GM19467 (cell line): ENCODE data around the gene ADCK2.
A peak's percentile ranks its signal among the peaks of the same experiment; 100 is the strongest.
"Not testable (repeated sequence)": the region's sequence is repeated elsewhere in the genome, so short reads cannot be mapped to it uniquely, and the experiment has no call there.

Experiments
- ATAC-seq: cut with Tn5 transposase; IDR thresholded peaks from one replicate; pipeline ENCODE4 v1.9.1; 2021; ENCODE audit warnings: mild to moderate bottlenecking, moderate library complexity; ENCODE audit not compliant: unreplicated experiment

Gene ADCK2

GRCh38 chr7:140645166-140645900 is 27.4 kb upstream of the ADCK2 start:
- ATAC-seq: no peak

DNA sequence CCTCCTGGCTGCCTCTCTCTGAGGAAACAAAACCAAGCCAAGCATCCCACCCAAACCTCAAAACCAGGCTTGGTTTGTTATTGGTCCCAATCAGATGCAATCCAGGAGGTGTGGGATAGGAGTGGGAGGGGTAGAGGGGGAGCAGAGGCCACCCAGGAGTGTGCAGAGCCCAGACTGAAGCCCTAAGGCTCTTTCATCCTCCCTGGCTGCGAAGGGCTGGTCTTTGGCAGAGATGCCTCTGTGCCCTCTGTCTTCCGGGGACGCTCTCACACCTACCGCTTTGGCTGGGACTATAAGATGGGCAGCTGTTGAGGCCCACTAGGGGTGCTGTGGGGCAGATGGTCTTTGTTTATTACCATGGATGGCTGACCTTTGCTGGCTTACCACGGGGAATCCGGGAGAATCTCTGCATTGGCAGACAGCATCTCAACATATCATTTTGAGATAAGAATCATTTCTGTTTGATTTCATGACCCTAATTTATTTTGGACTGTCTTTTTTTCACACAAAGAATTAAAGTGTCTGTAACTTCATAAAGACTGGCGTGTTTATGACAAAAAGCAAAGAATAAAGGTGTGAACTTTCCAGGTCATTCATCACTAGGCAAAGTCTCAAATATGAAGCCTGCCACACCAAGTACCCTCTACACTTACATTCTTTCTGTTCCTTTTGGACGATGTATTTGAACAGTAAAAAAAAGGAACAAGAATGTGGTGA is 25.7 kb upstream of the ADCK2 start:
- no peak for ATAC-seq

DNA sequence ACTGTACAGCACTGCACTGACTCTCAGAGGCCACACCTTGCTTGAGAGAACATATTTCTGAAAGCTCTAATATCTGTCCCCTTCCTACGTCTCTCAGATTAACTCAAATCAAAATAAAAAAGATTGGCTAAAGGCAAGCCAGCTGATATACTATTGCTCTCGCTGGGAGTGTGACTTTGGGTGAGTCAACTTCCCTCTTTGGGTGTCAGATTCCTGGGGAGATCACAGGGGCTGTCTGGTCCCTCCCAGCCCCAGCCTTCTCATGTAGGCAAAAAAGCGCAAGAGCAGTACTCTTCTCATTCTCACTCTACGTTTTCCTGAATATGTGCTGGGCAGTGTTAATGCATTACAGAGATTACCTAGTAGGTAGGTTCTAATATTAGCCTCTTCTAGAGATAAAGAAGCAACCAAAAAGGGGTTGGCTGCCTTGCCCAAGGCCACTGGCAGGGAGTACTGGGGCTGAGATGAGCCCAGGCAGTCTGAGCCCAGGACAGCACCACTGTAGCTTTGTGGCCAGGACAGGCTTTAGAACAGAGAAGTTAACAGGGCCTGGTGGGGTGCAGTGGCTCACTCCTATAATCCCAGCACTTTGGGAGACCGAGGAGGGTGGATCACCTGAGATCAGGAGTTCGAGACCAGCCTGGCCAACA is 23.1 kb upstream of the ADCK2 start:
- ATAC-seq: no peak

GRCh38 chr7:140650367-140650766 is 22.4 kb upstream of the ADCK2 start:
- ATAC-seq: no peak

GRCh38 chr7:140653319-140654108 is 19.2 kb upstream of the ADCK2 start:
- no peak for ATAC-seq

- no peak for ATAC-seq
Measured at GRCh38 chr7:140654109-140654387, 18.7 kb upstream of the ADCK2 start.

DNA sequence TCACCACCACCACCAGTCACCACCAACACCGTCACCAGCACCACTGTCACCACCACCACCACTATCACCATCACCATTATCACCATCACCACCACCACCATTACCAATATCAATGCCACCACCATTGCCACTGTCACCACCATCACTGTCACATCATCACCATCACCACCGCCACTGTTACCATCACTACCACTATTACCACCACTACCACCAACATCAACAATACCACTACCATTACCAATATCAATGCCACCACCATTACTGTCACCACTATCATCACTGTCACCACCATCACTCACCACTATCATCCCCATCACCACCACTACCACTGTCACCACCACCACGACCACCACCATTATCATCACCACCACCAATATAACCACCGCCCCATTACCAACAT is 18.1 kb upstream of the ADCK2 start:
- no peak for ATAC-seq

GRCh38 chr7:140655511-140656408 is 17.0 kb upstream of the ADCK2 start:
- no peak for ATAC-seq

- peak; percentile 96 for ATAC-seq
Measured at GRCh38 chr7:140656548-140657515, 15.9 kb upstream of the ADCK2 start.

DNA sequence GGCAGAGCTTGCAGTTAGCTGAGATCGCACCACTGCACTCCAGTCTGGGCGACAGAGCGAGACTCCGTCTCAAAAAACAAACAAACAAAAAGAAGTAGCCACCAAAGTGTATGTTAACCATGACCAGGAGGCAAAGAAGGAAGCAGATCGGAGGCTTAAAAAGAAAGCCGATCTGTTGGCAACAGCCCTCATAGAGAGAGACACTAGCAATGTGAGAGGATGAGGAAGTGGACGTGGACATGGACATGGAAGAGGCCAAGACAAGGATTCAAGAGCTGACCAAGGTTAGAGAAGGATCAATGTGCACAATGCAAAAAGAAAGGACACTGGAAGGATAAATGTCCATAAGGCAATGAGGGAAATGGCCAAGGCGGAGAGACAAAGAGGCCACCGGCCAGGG is 14.9 kb upstream of the ADCK2 start:
- ATAC-seq: no peak

DNA sequence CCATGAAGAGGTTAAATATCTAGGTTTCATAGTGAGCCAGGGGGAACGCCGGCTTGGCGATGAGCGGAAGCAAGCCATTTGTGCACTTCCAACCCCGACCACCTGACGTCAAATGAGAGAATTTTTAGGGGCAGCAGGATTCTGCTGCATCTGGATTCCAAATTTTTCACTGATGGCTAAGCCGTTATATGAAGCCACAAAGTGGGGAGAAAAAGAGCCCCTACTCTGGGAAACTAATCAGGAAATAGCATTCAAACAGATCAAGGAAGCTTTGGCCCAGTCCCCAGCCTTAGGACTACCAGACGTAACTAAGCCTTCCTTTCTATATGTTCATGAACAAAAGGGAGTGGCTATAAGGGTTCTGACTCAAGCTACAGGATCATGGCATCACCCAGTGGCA is 12.9 kb upstream of the ADCK2 start:
- ATAC-seq: no peak

DNA sequence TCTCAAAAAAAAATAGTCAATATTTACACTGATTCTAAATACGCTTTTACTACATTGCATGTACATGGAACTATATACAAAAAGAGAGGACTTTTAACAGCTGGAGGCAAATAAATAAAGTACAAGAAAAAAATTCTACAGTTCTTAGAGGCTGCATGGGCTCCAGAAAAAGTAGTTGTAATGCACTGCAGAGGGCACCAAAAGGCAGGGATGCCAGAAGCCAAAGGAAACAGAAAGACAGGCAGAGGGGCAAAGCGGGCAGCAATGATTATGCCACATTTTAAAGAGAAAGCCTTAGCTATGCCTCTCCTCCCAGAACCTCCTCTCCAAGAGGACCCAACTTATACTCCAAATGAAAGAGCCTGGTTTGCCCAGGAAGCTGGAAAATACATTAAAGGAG is 11.6 kb upstream of the ADCK2 start:
- ATAC-seq: no peak

- ATAC-seq: not testable (repeated sequence)
Measured at GRCh38 chr7:140662938-140663337, 9.8 kb upstream of the ADCK2 start.

DNA sequence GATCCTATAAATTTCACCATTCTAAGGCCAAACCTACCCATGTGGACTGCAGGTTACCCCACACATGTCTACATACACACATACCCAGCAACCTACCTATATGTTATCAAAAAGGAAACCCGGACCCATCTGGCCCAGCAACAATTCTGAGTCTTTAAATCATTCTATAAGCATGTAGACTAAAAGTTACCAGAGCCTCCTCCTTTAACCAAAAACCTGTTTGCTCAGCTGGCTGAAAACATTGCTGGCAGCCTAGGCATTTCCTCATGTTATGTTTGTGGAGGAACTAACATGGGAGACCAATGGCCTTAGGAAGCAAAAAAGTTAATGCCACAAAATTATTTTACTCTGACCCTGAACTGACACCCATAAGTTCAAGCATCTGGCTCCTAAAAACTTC is 5.3 kb upstream of the ADCK2 start:
- ATAC-seq: no peak

GRCh38 chr7:140668641-140669040 is 4.1 kb upstream of the ADCK2 start:
- ATAC-seq: no peak

DNA sequence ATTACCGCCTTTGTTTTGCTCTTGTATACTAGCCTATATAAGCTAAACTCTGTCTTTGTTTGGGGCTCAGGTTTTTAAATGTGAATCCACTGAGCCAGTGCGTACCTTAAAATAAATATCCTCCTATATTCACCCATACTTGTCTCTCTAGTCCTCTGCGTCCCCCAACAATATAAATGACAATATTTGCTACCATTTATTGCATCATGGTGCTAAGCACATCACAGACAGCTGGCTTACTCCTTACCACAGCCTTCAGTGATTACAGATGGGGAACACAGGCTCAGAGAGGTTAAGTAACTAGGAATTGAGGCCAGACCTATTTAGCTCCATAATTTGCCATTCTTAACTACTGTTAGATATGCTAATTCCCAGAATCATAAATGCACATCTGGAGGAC is 3.4 kb upstream of the ADCK2 start:
- no peak for ATAC-seq

- ATAC-seq: not testable (repeated sequence)
Measured at GRCh38 chr7:140669862-140670261, 2.9 kb upstream of the ADCK2 start.

DNA sequence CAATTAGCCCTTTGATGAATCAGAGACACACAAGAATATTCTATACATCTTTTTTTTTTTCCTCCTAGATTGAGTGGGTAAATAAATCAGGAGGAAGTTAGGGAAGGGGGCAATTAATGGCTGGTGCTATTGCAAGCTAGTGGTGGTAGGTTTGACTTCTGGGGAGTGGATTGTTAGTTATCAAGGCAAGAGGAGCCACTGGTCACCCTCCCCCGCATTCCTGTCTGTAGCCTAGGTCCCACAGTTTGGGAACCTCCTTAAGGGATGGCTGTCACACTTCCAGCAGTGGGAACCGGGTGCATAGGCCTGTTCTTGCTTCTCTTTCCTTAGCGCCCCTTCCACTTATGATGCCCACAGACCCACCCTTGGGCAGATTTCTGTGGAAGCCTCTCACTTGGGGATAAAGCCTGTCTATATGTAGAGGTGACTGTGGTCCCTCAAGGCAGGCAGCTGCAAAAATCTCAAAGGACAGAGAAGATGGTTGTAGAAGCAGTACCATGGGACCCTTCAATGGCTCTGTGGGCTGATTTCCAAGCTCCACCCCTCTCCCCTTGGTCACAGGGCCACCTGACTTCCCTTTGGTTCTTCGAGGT is 2.3 kb upstream of the ADCK2 start:
- ATAC-seq: no peak

GRCh38 chr7:140671966-140672365 is 779 bp upstream of the ADCK2 start:
- no peak for ATAC-seq
